ENCODE measurements around the gene DCUN1D1.

GRCh38 chr3:183008800-183009199 is 28.5 kb upstream of the DCUN1D1 start:
- TF ChIP-seq, protein P1, sequence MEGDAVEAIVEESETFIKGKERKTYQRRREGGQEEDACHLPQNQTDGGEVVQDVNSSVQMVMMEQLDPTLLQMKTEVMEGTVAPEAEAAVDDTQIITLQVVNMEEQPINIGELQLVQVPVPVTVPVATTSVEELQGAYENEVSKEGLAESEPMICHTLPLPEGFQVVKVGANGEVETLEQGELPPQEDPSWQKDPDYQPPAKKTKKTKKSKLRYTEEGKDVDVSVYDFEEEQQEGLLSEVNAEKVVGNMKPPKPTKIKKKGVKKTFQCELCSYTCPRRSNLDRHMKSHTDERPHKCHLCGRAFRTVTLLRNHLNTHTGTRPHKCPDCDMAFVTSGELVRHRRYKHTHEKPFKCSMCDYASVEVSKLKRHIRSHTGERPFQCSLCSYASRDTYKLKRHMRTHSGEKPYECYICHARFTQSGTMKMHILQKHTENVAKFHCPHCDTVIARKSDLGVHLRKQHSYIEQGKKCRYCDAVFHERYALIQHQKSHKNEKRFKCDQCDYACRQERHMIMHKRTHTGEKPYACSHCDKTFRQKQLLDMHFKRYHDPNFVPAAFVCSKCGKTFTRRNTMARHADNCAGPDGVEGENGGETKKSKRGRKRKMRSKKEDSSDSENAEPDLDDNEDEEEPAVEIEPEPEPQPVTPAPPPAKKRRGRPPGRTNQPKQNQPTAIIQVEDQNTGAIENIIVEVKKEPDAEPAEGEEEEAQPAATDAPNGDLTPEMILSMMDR (conservative IDR thresholded peaks at IDR 0.05 in 1 of 2, IDR thresholded peaks at IDR 0.05 in 1 of 2; ENCODE audit: extremely low read depth in 1 of 2, insufficient read depth in 1 of 2, low read depth in 1 of 2, low read length in 2 of 2): no peak
- TF ChIP-seq EZH2 (IDR thresholded peaks at IDR 0.05; ENCODE audit: borderline replicate concordance, low read length): no peak
